ENCODE data around the gene TMEM134. TPM values are rescaled to one million over a fixed set of nuclear protein-coding genes. Genes with fewer than 3 reads are reported as not detected.
A peak's percentile ranks its signal among the peaks of the same experiment; 100 is the strongest.
"Not testable (repeated sequence)": the region's sequence is repeated elsewhere in the genome, so short reads cannot be mapped to it uniquely, and the experiment has no call there.

The TMEM134 gene
- polyA plus RNA-seq, 1 donor from 2014 or later = 272 TPM

DNA sequence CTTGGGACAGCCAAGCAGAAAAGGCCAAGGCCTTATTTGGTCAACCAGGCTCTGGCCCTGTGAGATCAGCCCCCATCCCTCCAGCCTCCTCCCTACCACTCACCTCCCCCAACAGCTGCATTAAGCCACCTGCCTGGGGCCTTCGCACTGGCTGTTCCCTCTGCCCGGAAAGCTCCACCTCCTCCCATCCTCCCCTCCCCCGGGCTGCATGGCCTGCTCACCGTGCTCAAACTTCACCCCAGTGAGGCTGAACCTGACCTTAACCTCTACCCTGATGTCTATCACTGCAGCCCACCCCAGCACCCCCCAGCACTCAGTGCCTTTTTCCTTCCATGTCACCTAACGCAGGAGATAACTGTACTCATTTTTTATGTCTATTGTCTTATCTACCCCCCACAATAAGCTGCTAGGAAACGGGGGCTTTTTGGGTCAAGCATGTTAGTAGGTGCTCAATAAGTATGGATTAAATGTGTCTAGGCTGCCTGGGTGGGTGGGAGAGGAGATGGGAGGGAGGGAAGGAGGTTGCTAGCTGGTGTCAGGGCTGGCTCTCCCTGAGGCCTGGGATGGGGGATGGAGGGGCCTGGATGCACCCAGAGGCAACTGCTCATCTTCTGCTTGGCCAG is 32.5 kb downstream of the TMEM134 start:
- peaks cover 38 to 43% (median 40%) of the 10 kb centered on the region in 3 donors for H3K4me1 Mint-ChIP-seq
- no peaks in the 10 kb centered on the region for H3K9me3 Mint-ChIP-seq
- H3K27me3 Mint-ChIP-seq = no peaks in the 10 kb centered on the region
- peaks cover 5% of the 10 kb centered on the region for H3K36me3 Mint-ChIP-seq
- peak overlapping the region; percentile 96 to 98 (median 96) for H3K4me3 Mint-ChIP-seq
- H3K27ac Mint-ChIP-seq = peak overlapping the region; percentile 91 to 98 (median 96)

DNA sequence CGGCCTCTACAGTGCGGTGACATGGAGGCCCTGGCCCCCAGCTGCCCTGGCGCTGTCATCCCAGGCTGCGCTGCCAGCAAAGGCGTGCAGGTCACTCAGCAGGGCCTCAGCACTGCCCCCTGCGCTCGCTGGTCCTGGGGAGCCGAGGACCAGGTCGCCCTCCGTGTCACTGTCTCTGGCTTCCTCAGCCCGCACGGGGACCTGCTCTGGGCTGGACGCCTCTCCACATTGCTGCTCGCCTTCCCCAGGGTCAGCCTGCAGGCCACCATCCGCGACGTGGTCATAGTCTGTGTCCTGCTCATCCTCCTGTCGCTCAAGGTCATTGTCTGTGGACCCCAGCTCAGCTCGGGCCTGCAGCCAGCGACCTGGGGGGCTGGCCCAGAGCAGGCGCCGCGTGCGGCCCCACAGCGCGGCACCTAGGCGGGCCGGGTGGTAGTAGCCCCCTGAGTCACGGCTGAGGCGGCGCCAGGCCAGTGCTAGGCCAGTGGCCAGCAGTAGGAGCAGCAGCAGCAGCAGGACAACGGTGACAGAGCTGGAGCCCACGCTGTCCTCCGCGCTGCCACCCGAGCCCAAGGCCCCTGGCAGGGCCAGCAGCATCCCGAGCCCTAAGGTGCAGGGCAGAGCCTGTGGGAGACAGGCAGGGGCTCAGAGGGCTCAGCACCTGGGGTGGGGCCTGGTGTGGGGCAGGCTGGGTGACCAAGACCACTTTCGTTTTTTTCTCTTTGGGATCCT is 33.2 kb downstream of the TMEM134 start:
- H3K36me3 Mint-ChIP-seq = peaks cover 5% of the 10 kb centered on the region
- peak overlapping the region; percentile 96 to 98 (median 96) for H3K4me3 Mint-ChIP-seq
- no peaks in the 10 kb centered on the region for H3K27me3 Mint-ChIP-seq
- peak overlapping the region; percentile 91 to 98 (median 96) for H3K27ac Mint-ChIP-seq
- H3K9me3 Mint-ChIP-seq = no peaks in the 10 kb centered on the region
- peaks cover 32 to 38% (median 37%) of the 10 kb centered on the region in 3 donors for H3K4me1 Mint-ChIP-seq

GRCh38 chr11:67435031-67435726 is 33.9 kb downstream of the TMEM134 start:
- H3K4me3 Mint-ChIP-seq = peak overlapping the region; percentile 96 to 98 (median 96)
- H3K27ac Mint-ChIP-seq = peak overlapping the region; percentile 91 to 98 (median 96)
- H3K4me1 Mint-ChIP-seq = peaks cover 28 to 35% (median 31%) of the 10 kb centered on the region in 3 donors
- H3K36me3 Mint-ChIP-seq = peaks cover 5% of the 10 kb centered on the region
- no peaks in the 10 kb centered on the region for H3K27me3 Mint-ChIP-seq
- H3K9me3 Mint-ChIP-seq = no peaks in the 10 kb centered on the region

DNA sequence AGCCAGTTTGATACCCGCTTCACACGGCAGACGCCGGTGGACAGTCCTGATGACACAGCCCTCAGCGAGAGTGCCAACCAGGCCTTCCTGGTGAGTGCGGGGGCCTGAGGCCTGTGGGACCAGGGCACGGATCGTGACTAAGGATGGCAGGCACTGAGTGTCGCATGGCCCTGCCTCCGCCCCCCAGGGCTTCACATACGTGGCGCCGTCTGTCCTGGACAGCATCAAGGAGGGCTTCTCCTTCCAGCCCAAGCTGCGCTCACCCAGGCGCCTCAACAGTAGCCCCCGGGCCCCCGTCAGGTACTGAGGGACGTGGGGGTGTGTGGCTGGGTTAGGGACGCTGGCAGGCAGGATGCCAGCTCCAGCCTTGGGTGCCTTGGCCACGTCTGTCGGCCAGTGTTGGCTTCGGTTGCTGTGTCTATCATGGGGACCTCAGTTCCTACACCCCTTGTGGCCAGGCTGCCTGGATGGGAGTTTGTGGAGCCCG is 34.6 kb downstream of the TMEM134 start:
- Mint-ChIP-seq H3K4me1 (peaks cover 23 to 28% (median 25%) of the 10 kb centered on the region in 3 donors), H3K27ac (peak overlapping the region; percentile 80 to 91 (median 90)), H3K4me3 (peak overlapping the region; percentile 61 to 98 (median 90)), H3K9me3 (no peaks in the 10 kb centered on the region), H3K27me3 (no peaks in the 10 kb centered on the region), H3K36me3 (peaks cover 5% of the 10 kb centered on the region)

DNA sequence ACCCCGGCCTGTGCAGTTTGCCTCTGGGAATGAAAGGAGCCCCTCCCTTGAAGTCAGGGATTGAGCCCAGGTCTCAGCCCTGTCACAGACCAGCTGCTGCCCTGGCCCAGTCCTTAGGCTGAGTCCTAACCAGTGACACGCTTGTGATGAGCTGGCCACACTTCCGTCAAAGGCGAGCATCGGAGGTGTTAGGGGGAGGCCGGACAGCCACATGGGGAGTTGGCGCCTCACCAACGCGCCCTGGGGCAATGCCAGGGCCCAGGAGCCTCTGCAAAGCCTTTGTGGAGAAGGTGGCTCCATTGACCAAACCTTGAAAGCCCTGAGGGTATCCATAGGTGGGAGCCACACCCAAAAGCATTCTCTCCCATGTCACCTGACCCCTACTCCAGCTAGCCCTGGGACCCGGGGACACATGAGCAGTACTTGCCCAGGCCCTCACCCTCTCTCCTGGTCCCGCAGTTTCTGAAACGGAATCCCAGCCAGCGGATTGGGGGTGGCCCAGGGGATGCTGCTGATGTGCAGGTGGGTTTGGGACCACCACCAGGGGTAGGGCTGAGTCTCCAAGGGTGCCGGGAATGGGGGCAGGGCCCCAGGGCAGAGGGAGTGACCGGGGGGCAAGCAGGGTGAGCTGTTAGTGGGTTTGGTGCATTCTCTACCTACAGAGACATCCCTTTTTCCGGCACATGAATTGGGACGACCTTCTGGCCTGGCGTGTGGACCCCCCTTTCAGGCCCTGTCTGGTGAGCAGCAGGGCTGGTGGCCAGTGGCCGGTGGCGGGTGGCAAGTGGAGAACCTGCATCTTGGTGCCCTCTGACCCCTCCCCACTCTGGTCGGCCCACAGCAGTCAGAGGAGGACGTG is 35.3 kb downstream of the TMEM134 start:
- peak overlapping the region; percentile 57 to 98 (median 73) for H3K4me3 Mint-ChIP-seq
- peaks cover 5% of the 10 kb centered on the region for H3K36me3 Mint-ChIP-seq
- peak overlapping the region; percentile 80 to 91 (median 90) for H3K27ac Mint-ChIP-seq
- no peaks in the 10 kb centered on the region for H3K27me3 Mint-ChIP-seq
- peaks cover 18 to 23% (median 19%) of the 10 kb centered on the region in 3 donors for H3K4me1 Mint-ChIP-seq
- H3K9me3 Mint-ChIP-seq = no peaks in the 10 kb centered on the region

DNA sequence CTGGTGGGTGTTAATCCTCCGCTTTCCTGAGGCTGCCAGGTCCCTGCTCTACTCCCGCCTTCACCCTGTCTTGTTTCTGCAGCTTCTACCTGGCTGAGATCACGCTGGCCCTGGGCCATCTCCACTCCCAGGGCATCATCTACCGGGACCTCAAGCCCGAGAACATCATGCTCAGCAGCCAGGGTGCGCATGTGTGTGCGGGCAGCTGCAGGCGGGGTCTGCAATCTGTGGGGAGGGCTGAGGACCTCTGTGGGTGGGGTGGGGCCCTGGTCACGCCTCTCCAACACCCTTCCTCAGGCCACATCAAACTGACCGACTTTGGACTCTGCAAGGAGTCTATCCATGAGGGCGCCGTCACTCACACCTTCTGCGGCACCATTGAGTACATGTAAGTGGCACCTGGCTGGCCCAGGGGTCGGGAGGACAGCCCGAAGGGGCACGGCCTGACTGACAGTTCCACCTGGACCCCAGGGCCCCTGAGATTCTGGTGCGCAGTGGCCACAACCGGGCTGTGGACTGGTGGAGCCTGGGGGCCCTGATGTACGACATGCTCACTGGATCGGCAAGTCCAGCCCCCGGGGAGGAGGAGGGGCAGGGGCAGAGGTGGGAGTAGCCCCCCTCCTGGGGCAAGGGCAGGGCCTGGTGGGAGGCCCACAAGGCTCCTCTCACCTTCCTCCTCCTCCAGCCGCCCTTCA is 36.2 kb downstream of the TMEM134 start:
- H3K4me3 Mint-ChIP-seq = peak overlapping the region in 2 of 4 donors; percentile 23 to 98
- no peaks in the 10 kb centered on the region for H3K27me3 Mint-ChIP-seq
- H3K4me1 Mint-ChIP-seq = peaks cover 21 to 27% (median 22%) of the 10 kb centered on the region in 3 donors
- no peaks in the 10 kb centered on the region for H3K9me3 Mint-ChIP-seq
- peak overlapping the region in 1 of 3 donors; percentile 91 for H3K27ac Mint-ChIP-seq
- H3K36me3 Mint-ChIP-seq = peaks cover 3% of the 10 kb centered on the region

- Mint-ChIP-seq H3K4me3 (peak overlapping the region; percentile 20 to 98 (median 32)), H3K9me3 (no peaks in the 10 kb centered on the region), H3K4me1 (peaks cover 22 to 29% (median 25%) of the 10 kb centered on the region in 3 donors), H3K27ac (peak overlapping the region in 2 of 3 donors; percentile 53 to 91), H3K27me3 (no peaks in the 10 kb centered on the region), H3K36me3 (peaks cover 2% of the 10 kb centered on the region)
Observed at GRCh38 chr11:67431346-67432249, 37.5 kb downstream of the TMEM134 start.

GRCh38 chr11:67429722-67430121 is 39.3 kb downstream of the TMEM134 start:
- Mint-ChIP-seq H3K4me1 (peaks cover 20 to 25% (median 22%) of the 10 kb centered on the region in 3 donors), H3K27me3 (no peaks in the 10 kb centered on the region)

GRCh38 chr11:67429038-67429668 is 39.9 kb downstream of the TMEM134 start:
- peaks cover 19 to 22% (median 22%) of the 10 kb centered on the region in 3 donors for H3K4me1 Mint-ChIP-seq

More at GRCh38 chr11:67429722-67430121, 39.3 kb downstream of the TMEM134 start:
- Mint-ChIP-seq H3K4me3 (peak overlapping the region; percentile 9 to 98 (median 70)), H3K9me3 (no peaks in the 10 kb centered on the region), H3K36me3 (no peaks in the 10 kb centered on the region), H3K27ac (peak overlapping the region in 2 of 3 donors; percentile 82 to 99)

GRCh38 chr11:67428052-67429001 is 40.7 kb downstream of the TMEM134 start, which contains the start of gene RPS6KB2:
RPS6KB2 (plus strand) TSS chr11:67428494; CDS start chr11:67428546, 52 bp downstream.
- peak within 1 kb of the TSS; percentile 73 to 99 (median 96) for H3K27ac Mint-ChIP-seq
- H3K27me3 Mint-ChIP-seq = no peaks in the 10 kb centered on the region
- peak within 1 kb of the TSS; percentile 97 to 100 (median 98) for H3K4me3 Mint-ChIP-seq
- peaks cover 16 to 18% (median 18%) of the 10 kb centered on the region in 3 donors for H3K4me1 Mint-ChIP-seq
- no peaks in the 10 kb centered on the region for H3K9me3 Mint-ChIP-seq
- H3K36me3 Mint-ChIP-seq = no peaks in the 10 kb centered on the region

More at GRCh38 chr11:67429038-67429668, 39.9 kb downstream of the TMEM134 start:
- Mint-ChIP-seq H3K27me3 (no peaks in the 10 kb centered on the region), H3K4me3 (peak overlapping the region; percentile 97 to 100 (median 98)), H3K9me3 (no peaks in the 10 kb centered on the region), H3K36me3 (no peaks in the 10 kb centered on the region), H3K27ac (peak overlapping the region in 2 of 3 donors; percentile 82 to 99)

DNA sequence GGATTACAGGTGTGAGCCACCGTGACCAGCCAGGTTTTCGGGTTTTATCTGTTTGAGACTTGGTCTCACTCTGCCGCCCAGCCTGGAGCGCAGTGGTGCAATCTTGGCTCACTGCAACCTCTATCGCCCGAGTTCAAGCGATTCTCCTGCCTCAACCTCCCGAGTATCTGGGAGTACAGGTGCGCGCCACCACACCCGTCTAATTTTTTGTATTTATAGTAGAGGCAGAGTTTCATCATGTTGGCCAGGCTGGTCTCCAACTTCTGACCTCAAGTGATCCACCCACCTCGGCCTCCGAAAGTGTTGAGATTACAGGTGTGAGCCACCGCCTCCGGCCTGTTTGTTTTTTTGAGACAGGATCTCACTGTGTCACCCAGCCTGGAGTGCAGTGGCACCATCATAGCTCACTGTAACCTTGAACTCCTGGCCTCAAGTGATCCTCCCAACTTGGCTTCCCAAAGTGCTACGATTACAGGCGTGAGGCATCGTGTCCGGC is 41.6 kb downstream of the TMEM134 start:
- H3K27me3 Mint-ChIP-seq, H3K36me3 Mint-ChIP-seq, H3K9me3 Mint-ChIP-seq: not testable (repeated sequence)
- Mint-ChIP-seq H3K27ac (peak overlapping the region; percentile 73 to 99 (median 96)), H3K4me1 (peaks cover 14 to 17% (median 16%) of the 10 kb centered on the region in 3 donors), H3K4me3 (peak overlapping the region; percentile 97 to 100 (median 98))

All from IgD-negative memory B cell (primary cell).